H9 (cell line): ENCODE measurements around the gene KCND2. TPM values are rescaled to one million over a fixed set of nuclear protein-coding genes. Genes with fewer than 3 reads are reported as not detected.

ENCODE experiments used
- DNase-seq: peaks from one replicate; pipeline ENCODE4 v3.0.0-alpha.2; 2017
- H2AFZ ChIP-seq: one replicate; pipeline ENCODE4 v1.6.1; 2013; ENCODE audit warnings: mild to moderate bottlenecking, low read length, control low read depth, moderate library complexity
- H2AK5ac ChIP-seq: 2 replicates; pipeline ENCODE4 v1.6.1; 2013; ENCODE audit warnings: low read length, control low read depth, mixed read lengths; ENCODE audit not compliant: insufficient read length
- H2BK120ac ChIP-seq: one replicate; pipeline ENCODE4 v1.6.1; 2013; ENCODE audit warnings: low read depth, mild to moderate bottlenecking, low read length, control low read depth, inconsistent platforms; ENCODE audit not compliant: poor library complexity, severe bottlenecking
- H2BK12ac ChIP-seq: 2 replicates; pipeline ENCODE4 v1.6.1; 2013; ENCODE audit warnings: low read length, control low read depth, mixed read lengths, low read depth; ENCODE audit not compliant: insufficient read length
- H2BK15ac ChIP-seq: 2 replicates; pipeline ENCODE4 v1.6.1; 2013; ENCODE audit warnings: low read depth, low read length, control low read depth
- H2BK20ac ChIP-seq: one replicate; pipeline ENCODE4 v1.6.1; 2013; ENCODE audit warnings: low read depth, mild to moderate bottlenecking, low read length, control low read depth, inconsistent platforms; ENCODE audit not compliant: poor library complexity, severe bottlenecking
- H2BK5ac ChIP-seq: 2 replicates; pipeline ENCODE4 v1.6.1; 2013; ENCODE audit warnings: low read length, control low read depth, mixed read lengths; ENCODE audit not compliant: insufficient read length
- H3K14ac ChIP-seq: 2 replicates; pipeline ENCODE4 v1.6.1; 2013; ENCODE audit warnings: low read length, control low read depth; ENCODE audit not compliant: insufficient read depth
- H3K18ac ChIP-seq: 2 replicates; pipeline ENCODE4 v1.6.1; 2013; ENCODE audit warnings: low read depth, mild to moderate bottlenecking, mixed read lengths, low read length, control low read depth; ENCODE audit not compliant: insufficient read length
- H3K23ac ChIP-seq: 2 replicates; pipeline ENCODE4 v1.6.1; 2013; ENCODE audit warnings: low read length, control low read depth, mixed read lengths, low read depth; ENCODE audit not compliant: insufficient read length
- H3K23me2 ChIP-seq: 2 replicates; pipeline ENCODE4 v1.6.1; 2013; ENCODE audit warnings: low read depth, mild to moderate bottlenecking, mixed read lengths, low read length, control low read depth; ENCODE audit not compliant: insufficient read length, poor library complexity, severe bottlenecking
- H3K27ac ChIP-seq: 2 replicates; pipeline ENCODE4 v1.5.1; 2013; ENCODE audit warnings: low read length, control low read depth, mixed read lengths, low read depth; ENCODE audit not compliant: insufficient read length
- H3K27me3 ChIP-seq: 2 replicates; pipeline ENCODE4 v1.6.1; 2013; ENCODE audit warnings: low read length, control low read depth, inconsistent platforms; ENCODE audit not compliant: insufficient read depth
- H3K4ac ChIP-seq: 2 replicates; pipeline ENCODE4 v1.6.1; 2013; ENCODE audit warnings: low read depth, mild to moderate bottlenecking, control low read depth, inconsistent platforms, low read length, moderate library complexity
- H3K4me1 ChIP-seq: 2 replicates; pipeline ENCODE4 v1.6.1; 2013; ENCODE audit warnings: low read length, control low read depth, inconsistent platforms; ENCODE audit not compliant: insufficient read depth
- H3K4me2 ChIP-seq: 2 replicates; pipeline ENCODE4 v1.6.1; 2013; ENCODE audit warnings: low read length, control low read depth, mixed read lengths; ENCODE audit not compliant: insufficient read length, insufficient read depth
- H3K56ac ChIP-seq: 2 replicates; pipeline ENCODE4 v1.6.1; 2013; ENCODE audit warnings: low read depth, mild to moderate bottlenecking, mixed read lengths, low read length, control low read depth; ENCODE audit not compliant: insufficient read length
- H3K79me1 ChIP-seq: 2 replicates; pipeline ENCODE4 v1.6.1; 2013; ENCODE audit warnings: low read depth, mild to moderate bottlenecking, moderate library complexity, low read length, control low read depth, inconsistent platforms; ENCODE audit not compliant: insufficient read depth, poor library complexity, severe bottlenecking
- H3K79me2 ChIP-seq: 2 replicates; pipeline ENCODE4 v1.6.1; 2013; ENCODE audit warnings: low read length, control low read depth, inconsistent platforms; ENCODE audit not compliant: insufficient read depth
- H3K9ac ChIP-seq: 2 replicates; pipeline ENCODE4 v1.6.1; 2013; ENCODE audit warnings: low read length, control low read depth, mixed read lengths; ENCODE audit not compliant: insufficient read length; ENCODE audit errors: extremely low read depth
- H3K9me3 ChIP-seq: one replicate; pipeline ENCODE4 v1.6.1; 2013; ENCODE audit warnings: low read depth, low read length, inconsistent platforms; ENCODE audit not compliant: control insufficient read depth
- H3T11ph ChIP-seq: one replicate; pipeline ENCODE4 v1.6.1; 2013; ENCODE audit warnings: mild to moderate bottlenecking, low read length, control low read depth, inconsistent platforms
- H4K20me1 ChIP-seq: one replicate; pipeline ENCODE4 v1.6.1; 2013; ENCODE audit not compliant: control insufficient read depth, insufficient read length, insufficient read depth
- H4K5ac ChIP-seq: 2 replicates; pipeline ENCODE4 v1.6.1; 2013; ENCODE audit warnings: low read depth, mild to moderate bottlenecking, mixed read lengths, low read length, control low read depth; ENCODE audit not compliant: insufficient read length
- H4K8ac ChIP-seq: replicated peaks from 2 replicates; pipeline ENCODE4 v1.6.1; 2013; ENCODE audit warnings: low read length, control low read depth, mixed read lengths, low read depth; ENCODE audit not compliant: insufficient read length
- H4K91ac ChIP-seq: 2 replicates; pipeline ENCODE4 v1.6.1; 2013; ENCODE audit warnings: low read depth, mild to moderate bottlenecking, moderate library complexity, mixed read lengths, low read length, control low read depth; ENCODE audit not compliant: insufficient read length
- H3K27ac Mint-ChIP-seq, 3 experiments: 2 replicates in 2 of 3; 3 replicates in 1 of 3; pipeline ENCODE4 v1.8.0; 2020 to 2021; ENCODE audit warnings: mixed read lengths in 3 of 3, mild to moderate bottlenecking in 1 of 3, moderate library complexity in 1 of 3
- H3K27me3 Mint-ChIP-seq: 2 replicates; pipeline ENCODE4 v1.8.0; 2021; ENCODE audit warnings: low read depth, mild to moderate bottlenecking, moderate library complexity, mixed read lengths
- H3K36me3 Mint-ChIP-seq, 3 experiments: 2 replicates in 2 of 3; 3 replicates in 1 of 3; pipeline ENCODE4 v1.8.0; 2020 to 2021; ENCODE audit warnings: low read depth in 3 of 3, mixed read lengths in 3 of 3; ENCODE audit not compliant: insufficient read depth in 1 of 3
- H3K4me1 Mint-ChIP-seq, 2 experiments: 2 replicates each; pipeline ENCODE4 v1.8.0; 2020; ENCODE audit warnings: mixed read lengths in 2 of 2
- H3K4me3 Mint-ChIP-seq, 2 experiments: 2 replicates in 1 of 2; 3 replicates in 1 of 2; pipeline ENCODE4 v1.8.0; 2020 to 2021; ENCODE audit warnings: mild to moderate bottlenecking in 2 of 2, mixed read lengths in 2 of 2, moderate library complexity in 1 of 2
- H3K9me3 Mint-ChIP-seq, 2 experiments: 2 replicates in 1 of 2; 3 replicates in 1 of 2; pipeline ENCODE4 v1.8.0; 2020; ENCODE audit warnings: mild to moderate bottlenecking in 2 of 2, mixed read lengths in 2 of 2, moderate library complexity in 1 of 2
- WGBS: extraction: QIAGEN DNeasy Blood & Tissue Kit; methylation state at CpG from one replicate; pipeline ENCODE4 v1.1.7; 2013; ENCODE audit warnings: missing lambda C conversion rate, low lambda C conversion rate, mixed read lengths; ENCODE audit not compliant: insufficient read length; ENCODE audit errors: extremely low coverage; 5-methylcytosine and 5-hydroxymethylcytosine counted together
- total RNA-seq: library from RNA; stranded (reverse); gene quantifications from 2 replicates; pipeline ENCODE4 v1.2.1, GENCODE V29; 2021
- TF ChIP-seq, protein P1 (sequence below): fragments of 200-600 bp; sonication (generic); conservative IDR thresholded peaks from 3 replicates; pipeline ENCODE4 v1.8.0; 2021; ENCODE audit warnings: antibody characterized with exemption, mild to moderate bottlenecking

Gene KCND2
- total RNA-seq, 1 experiment from 2014 or later: 6.4 TPM

GRCh38 chr7:120502132-120502531 is 229.2 kb downstream of the KCND2 start:
- no peak overlapping the region for H2BK15ac ChIP-seq
- no peak overlapping the region for H3K9ac ChIP-seq
- no peaks in the 10 kb centered on the region for H3K9me3 Mint-ChIP-seq
- no peak overlapping the region for H3K27ac ChIP-seq
- no peaks in the 10 kb centered on the region for H3K23me2 ChIP-seq
- no peak overlapping the region for H3T11ph ChIP-seq
- no peak for DNase-seq
- H3K9me3 ChIP-seq: no peaks in the 10 kb centered on the region
- no peaks in the 10 kb centered on the region for H3K79me2 ChIP-seq
- no peak overlapping the region for H3K23ac ChIP-seq
- WGBS: no CpG with 5 or more reads among the region's 1 CpG
- H2BK12ac ChIP-seq: no peak overlapping the region
- H2BK5ac ChIP-seq: no peak overlapping the region
- no peak overlapping the region for H2AK5ac ChIP-seq
- H3K27me3 ChIP-seq: no peaks in the 10 kb centered on the region
- H2AFZ ChIP-seq: no peak overlapping the region
- no peak overlapping the region for H4K91ac ChIP-seq
- H3K18ac ChIP-seq: no peak overlapping the region
- H4K5ac ChIP-seq: no peak overlapping the region
- H3K27ac Mint-ChIP-seq: no peak overlapping the region
- peak overlapping the region in 1 of 2 experiments; percentile 7; a peak in 1 of 5 replicates for H3K4me3 Mint-ChIP-seq
- no peak overlapping the region for H3K14ac ChIP-seq
- H3K4me1 Mint-ChIP-seq: peaks cover 30 to 46% of the 10 kb centered on the region in 2 experiments
- no peak overlapping the region for H2BK20ac ChIP-seq
- no peak overlapping the region for H3K4me2 ChIP-seq
- no peak overlapping the region for H3K4ac ChIP-seq
- H2BK120ac ChIP-seq: no peak overlapping the region
- no peaks in the 10 kb centered on the region for H3K36me3 Mint-ChIP-seq
- H3K56ac ChIP-seq: no peak overlapping the region
- no peaks in the 10 kb centered on the region for H3K79me1 ChIP-seq
- no peak overlapping the region for H4K8ac ChIP-seq
- H4K20me1 ChIP-seq: no peaks in the 10 kb centered on the region
- H3K4me1 ChIP-seq: peaks cover 3% of the 10 kb centered on the region
- TF ChIP-seq, protein P1, sequence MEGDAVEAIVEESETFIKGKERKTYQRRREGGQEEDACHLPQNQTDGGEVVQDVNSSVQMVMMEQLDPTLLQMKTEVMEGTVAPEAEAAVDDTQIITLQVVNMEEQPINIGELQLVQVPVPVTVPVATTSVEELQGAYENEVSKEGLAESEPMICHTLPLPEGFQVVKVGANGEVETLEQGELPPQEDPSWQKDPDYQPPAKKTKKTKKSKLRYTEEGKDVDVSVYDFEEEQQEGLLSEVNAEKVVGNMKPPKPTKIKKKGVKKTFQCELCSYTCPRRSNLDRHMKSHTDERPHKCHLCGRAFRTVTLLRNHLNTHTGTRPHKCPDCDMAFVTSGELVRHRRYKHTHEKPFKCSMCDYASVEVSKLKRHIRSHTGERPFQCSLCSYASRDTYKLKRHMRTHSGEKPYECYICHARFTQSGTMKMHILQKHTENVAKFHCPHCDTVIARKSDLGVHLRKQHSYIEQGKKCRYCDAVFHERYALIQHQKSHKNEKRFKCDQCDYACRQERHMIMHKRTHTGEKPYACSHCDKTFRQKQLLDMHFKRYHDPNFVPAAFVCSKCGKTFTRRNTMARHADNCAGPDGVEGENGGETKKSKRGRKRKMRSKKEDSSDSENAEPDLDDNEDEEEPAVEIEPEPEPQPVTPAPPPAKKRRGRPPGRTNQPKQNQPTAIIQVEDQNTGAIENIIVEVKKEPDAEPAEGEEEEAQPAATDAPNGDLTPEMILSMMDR: no peak
- no peaks in the 10 kb centered on the region for H3K27me3 Mint-ChIP-seq
